Erythroblast (primary cell): Measurements from ENCODE around the gene TMEM198.

Source experiments
- GATA1 ChIP-seq: IDR thresholded peaks from 2 replicates; pipeline ENCODE4 v1.6.1; 2011; ENCODE audit warnings: low read depth, mild to moderate bottlenecking, control low read depth, low read length, moderate library complexity
- POLR2A ChIP-seq: IDR thresholded peaks from 2 replicates; pipeline ENCODE4 v1.6.1; 2011; ENCODE audit warnings: mild to moderate bottlenecking, low read length

GRCh38 chr2:219515874-219516629 is 27.8 kb upstream of the TMEM198 start:
- no peak for TF ChIP-seq POLR2A
- TF ChIP-seq GATA1 = no peak
